COLO668 (cell line): Measurements from ENCODE around the gene DNAJC6.

Source experiments
- DNase-seq: peaks from one replicate; lab custom pipeline; 2025; ENCODE audit not compliant: unreplicated experiment; lab: John Stamatoyannopoulos, UW

The DNAJC6 gene

GRCh38 chr1:65459397-65459768 is 150.0 kb downstream of the DNAJC6 start:
- no peak for DNase-seq
